NB4 (cell line): ENCODE results near the gene CKLF.

Experiments used
- CTCF ChIP-seq: IDR thresholded peaks from one replicate; pipeline ENCODE4 v1.5.1; 2012; ENCODE audit warnings: low read depth, low read length
- MAX ChIP-seq: IDR thresholded peaks from 2 replicates; pipeline ENCODE4 v1.6.1; 2011; ENCODE audit warnings: low read depth, low read length
- POLR2A ChIP-seq: IDR thresholded peaks from 2 replicates; pipeline ENCODE4 v1.6.1; 2011; ENCODE audit warnings: mild to moderate bottlenecking; ENCODE audit not compliant: insufficient read length; ENCODE audit errors: extremely low read depth

- no peak for TF ChIP-seq CTCF
- TF ChIP-seq POLR2A = no peak
- TF ChIP-seq MAX = no peak
Observed at GRCh38 chr16:66523861-66524354, 28.5 kb upstream of the CKLF start.
